ENCODE data around the gene SLC25A19.
A peak's percentile ranks its signal among the peaks of the same experiment; 100 is the strongest.

SLC25A19 gene

GRCh38 chr17:75239778-75240393, 49.3 kb downstream of the SLC25A19 start:
- DNase-seq, result no peak

GRCh38 chr17:75239214-75239613, 50.0 kb downstream of the SLC25A19 start:
- DNase-seq, result no peak

- DNase-seq, result peak; percentile 89
Observed at GRCh38 chr17:75238684-75239191, 50.5 kb downstream of the SLC25A19 start.

- no peak for DNase-seq
Observed at GRCh38 chr17:75238020-75238580, 51.1 kb downstream of the SLC25A19 start.

- no peak for DNase-seq
Observed at GRCh38 chr17:75237100-75238014, 51.9 kb downstream of the SLC25A19 start.

- no peak for DNase-seq
Observed at GRCh38 chr17:75232786-75233185, 56.4 kb downstream of the SLC25A19 start.

- DNase-seq, result no peak
Observed at GRCh38 chr17:75231741-75232464, 57.3 kb downstream of the SLC25A19 start.

- DNase-seq, result no peak
Observed at GRCh38 chr17:75231071-75231470, 58.2 kb downstream of the SLC25A19 start.

- no peak for DNase-seq
Observed at GRCh38 chr17:75228847-75229246, 60.4 kb downstream of the SLC25A19 start.

GRCh38 chr17:75228305-75228704, 60.9 kb downstream of the SLC25A19 start:
- DNase-seq, result no peak

- DNase-seq, result peak; percentile 61
Observed at GRCh38 chr17:75227729-75228128, 61.5 kb downstream of the SLC25A19 start.

GRCh38 chr17:75225016-75225415, 64.2 kb downstream of the SLC25A19 start:
- DNase-seq, result no peak
